HG03442 (cell line): ENCODE results near the gene MALSU1.
"Not testable (repeated sequence)": the region's sequence is repeated elsewhere in the genome, so short reads cannot be mapped to it uniquely, and the experiment has no call there.

Experiments
- ATAC-seq: cut with Tn5 transposase; IDR thresholded peaks from one replicate; pipeline ENCODE4 v1.9.1; 2021; ENCODE audit warnings: mild to moderate bottlenecking, moderate library complexity; ENCODE audit not compliant: unreplicated experiment

The MALSU1 gene

GRCh38 chr7:23285657-23286646 is 13.2 kb upstream of the MALSU1 start:
- no peak for ATAC-seq

GRCh38 chr7:23287612-23288011 is 11.5 kb upstream of the MALSU1 start:
- no peak for ATAC-seq

- no peak for ATAC-seq
These were observed 8.1 kb upstream of the MALSU1 start for GRCh38 chr7:23290993-23291392.

GRCh38 chr7:23291957-23292560 is 7.1 kb upstream of the MALSU1 start:
- ATAC-seq, result no peak

- ATAC-seq, result no peak
These were observed 6.5 kb upstream of the MALSU1 start for GRCh38 chr7:23292623-23293022.

GRCh38 chr7:23293500-23294073 is 5.6 kb upstream of the MALSU1 start:
- no peak for ATAC-seq

- no peak for ATAC-seq
These were observed 4.4 kb upstream of the MALSU1 start for GRCh38 chr7:23294549-23295400.

GRCh38 chr7:23295401-23295697 is 3.8 kb upstream of the MALSU1 start:
- ATAC-seq, result no peak

GRCh38 chr7:23298141-23298881 is 828 bp upstream of the MALSU1 start:
- no peak for ATAC-seq

- peak; percentile 1 for ATAC-seq
These were observed 696 bp downstream of the MALSU1 start for GRCh38 chr7:23299770-23300300.

- ATAC-seq, result no peak
These were observed 7.9 kb downstream of the MALSU1 start for GRCh38 chr7:23306936-23307521.

GRCh38 chr7:23308754-23309153 is 9.6 kb downstream of the MALSU1 start:
- no peak for ATAC-seq

GRCh38 chr7:23312141-23312540 is 13.0 kb downstream of the MALSU1 start:
- ATAC-seq, result not testable (repeated sequence)

- no peak for ATAC-seq
These were observed 16.2 kb downstream of the MALSU1 start for GRCh38 chr7:23315366-23315765.

GRCh38 chr7:23331132-23331531 is 32.0 kb downstream of the MALSU1 start:
- ATAC-seq, result no peak

GRCh38 chr7:23332193-23332592 is 33.1 kb downstream of the MALSU1 start:
- ATAC-seq, result no peak

- no peak for ATAC-seq
These were observed 33.9 kb downstream of the MALSU1 start for GRCh38 chr7:23332910-23333612.

- ATAC-seq, result no peak
These were observed 34.6 kb downstream of the MALSU1 start for GRCh38 chr7:23333671-23334246.
